Thyroid gland (tissue), 4 donors: ENCODE results near the gene CCK. TPM values are rescaled to one million over a fixed set of nuclear protein-coding genes. Genes with fewer than 3 reads are reported as not detected.

Experiments
- DNase-seq, 2 donors: peaks; one replicate each; pipeline ENCODE4 v3.0.0-alpha.2; 2019
- H3K27ac ChIP-seq, 3 donors: fragments of 200-600 bp; sonication (generic); 1 replicate in 2 of 3; 2 replicates in 1 of 3; pipeline ENCODE4 v1.5.1; 2016 to 2019; ENCODE audit warnings: mild to moderate bottlenecking in 1 of 3, moderate library complexity in 1 of 3
- H3K27me3 ChIP-seq: fragments of 200-600 bp; sonication (generic); one replicate; pipeline ENCODE4 v1.5.1; 2019
- H3K36me3 ChIP-seq, 2 donors: fragments of 200-600 bp; sonication (generic); one replicate each; pipeline ENCODE4 v1.5.1; 2016 to 2019
- H3K4me1 ChIP-seq, 2 donors: fragments of 200-600 bp; sonication (generic); one replicate each; pipeline ENCODE4 v1.5.1; 2017 to 2019
- H3K4me3 ChIP-seq, 3 donors: fragments of 200-600 bp; sonication (generic); replicated peaks in 1 of 3; 1 replicate in 2 of 3; 2 replicates in 1 of 3; pipeline ENCODE4 v1.5.1; 2016; ENCODE audit warnings: mild to moderate bottlenecking in 1 of 3
- H3K9me3 ChIP-seq: fragments of 200-600 bp; sonication (generic); one replicate; pipeline ENCODE4 v1.5.1; 2017
- CTCF ChIP-seq, 6 experiments: fragments of 200-600 bp in 3 of 6; fragments of 450-650 bp in 3 of 6; sonication (generic) in 3 of 6; IDR thresholded peaks; one replicate each; pipeline ENCODE4 v1.5.1; 2016 to 2019; ENCODE audit warnings: antibody characterized with exemption in 6 of 6, mild to moderate bottlenecking in 2 of 6, inconsistent platforms in 1 of 6, moderate library complexity in 1 of 6
- POLR2A ChIP-seq, 2 donors: fragments of 450-650 bp; IDR thresholded peaks; one replicate each; pipeline ENCODE4 v1.6.1; 2017; ENCODE audit warnings: antibody characterized with exemption in 2 of 2, mild to moderate bottlenecking in 2 of 2, moderate library complexity in 1 of 2
- WGBS, 2 donors: methylation state at CpG; one replicate each; pipeline ENCODE4 v1.1.5; 2017; 5-methylcytosine and 5-hydroxymethylcytosine counted together
- intact Hi-C: fragments of 100-400 bp; cut with DNase I; formaldehyde crosslinking; loops from one replicate; pipeline ENCODE4 v1.15.1; 2023
- total RNA-seq, 4 donors: library from RNA; depleted of rRNA; stranded (reverse); fragments of >200 nt; gene quantifications; one replicate each; pipeline ENCODE4 v1.2.3, GENCODE V29; 2016

The CCK gene
- total RNA-seq, 4 donors from 2014 or later: 0.89 TPM; not detected in 3

DNA sequence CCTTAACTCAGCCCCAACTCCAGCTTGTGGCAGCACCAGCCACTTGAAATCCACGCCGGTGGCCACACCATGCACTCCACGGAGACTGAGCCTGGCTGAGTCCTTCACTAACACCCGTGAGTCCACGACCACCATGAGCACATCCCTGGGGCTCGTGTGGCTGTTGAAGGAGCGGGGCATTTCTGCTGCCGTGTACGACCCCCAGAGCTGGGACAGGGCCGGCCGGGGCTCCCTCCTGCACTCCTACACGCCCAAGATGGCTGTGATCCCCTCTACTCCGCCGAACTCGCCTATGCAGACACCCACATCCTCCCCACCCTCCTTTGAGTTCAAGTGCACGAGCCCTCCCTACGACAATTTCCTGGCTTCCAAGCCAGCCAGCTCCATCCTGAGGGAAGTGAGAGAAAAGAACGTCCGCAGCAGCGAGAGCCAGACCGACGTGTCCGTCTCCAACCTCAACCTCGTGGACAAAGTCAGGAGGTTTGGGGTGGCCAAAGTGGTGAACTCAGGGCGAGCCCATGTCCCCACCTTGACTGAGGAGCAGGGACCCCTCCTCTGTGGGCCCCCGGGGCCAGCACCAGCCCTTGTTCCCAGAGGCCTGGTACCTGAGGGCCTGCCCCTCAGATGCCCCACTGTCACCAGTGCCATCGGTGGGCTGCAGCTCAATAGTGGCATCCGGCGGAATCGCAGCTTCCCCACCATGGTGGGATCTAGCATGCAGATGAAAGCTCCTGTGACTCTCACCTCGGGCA, 42.9 kb downstream of the CCK start:
- Histone ChIP-seq H3K4me1 (no peaks in the 10 kb centered on the region), H3K27me3 (no peaks in the 10 kb centered on the region), H3K36me3 (peaks cover 38 to 42% of the 10 kb centered on the region in 2 donors), H3K4me3 (no peak overlapping the region), H3K27ac (no peak overlapping the region), H3K9me3 (no peaks in the 10 kb centered on the region)
- intact Hi-C loops: no loop called here
- WGBS, 2 donors: 95% methylated on average over 25 to 31 of the region's 31 CpGs
- TF ChIP-seq CTCF (IDR thresholded peaks at IDR 0.05) (no peak), POLR2A (IDR thresholded peaks at IDR 0.05) (no peak)
- DNase-seq: no peak

- no peak overlapping the region for H3K4me3 ChIP-seq
- no peak for DNase-seq
- TF ChIP-seq POLR2A (IDR thresholded peaks at IDR 0.05): no peak
- no peak for TF ChIP-seq CTCF (IDR thresholded peaks at IDR 0.05)
- 92 to 93% methylated on average over 17 of the region's 17 CpGs for WGBS, 2 donors
- intact Hi-C loops: no loop called here
- H3K9me3 ChIP-seq: no peaks in the 10 kb centered on the region
- peaks cover 38 to 42% of the 10 kb centered on the region in 2 donors for H3K36me3 ChIP-seq
- no peaks in the 10 kb centered on the region for H3K4me1 ChIP-seq
- H3K27me3 ChIP-seq: no peaks in the 10 kb centered on the region
- H3K27ac ChIP-seq: no peak overlapping the region
Observed at GRCh38 chr3:42220436-42221121, 45.4 kb downstream of the CCK start.

GRCh38 chr3:42216931-42217333, 49.1 kb downstream of the CCK start:
- DNase-seq: no peak
- H3K9me3 ChIP-seq: no peaks in the 10 kb centered on the region
- intact Hi-C loops: no loop called here
- H3K4me3 ChIP-seq: no peak overlapping the region
- TF ChIP-seq CTCF (IDR thresholded peaks at IDR 0.05) (no peak), POLR2A (IDR thresholded peaks at IDR 0.05) (no peak)
- peaks cover 0 to 14% of the 10 kb centered on the region in 2 donors for H3K4me1 ChIP-seq
- H3K27ac ChIP-seq: no peak overlapping the region
- WGBS, 2 donors: 86 to 89% methylated on average over 5 of the region's 5 CpGs
- peaks cover 15 to 18% of the 10 kb centered on the region in 2 donors for H3K36me3 ChIP-seq
- no peaks in the 10 kb centered on the region for H3K27me3 ChIP-seq

- Histone ChIP-seq H3K9me3 (no peaks in the 10 kb centered on the region), H3K27ac (no peak overlapping the region), H3K27me3 (no peaks in the 10 kb centered on the region), H3K4me3 (no peak overlapping the region), H3K4me1 (peaks cover 0 to 14% of the 10 kb centered on the region in 2 donors), H3K36me3 (peaks cover 8 to 24% of the 10 kb centered on the region in 2 donors)
- DNase-seq: no peak
- 94 to 99% methylated on average over 4 of the region's 4 CpGs for WGBS, 2 donors
- no peak for TF ChIP-seq CTCF (IDR thresholded peaks at IDR 0.05)
- no peak for TF ChIP-seq POLR2A (IDR thresholded peaks at IDR 0.05)
- intact Hi-C loops: no loop called here
Observed at GRCh38 chr3:42216302-42216701, 49.7 kb downstream of the CCK start.
